ENCODE measurements around the gene C20orf204. TPM values are rescaled to one million over a fixed set of nuclear protein-coding genes. Genes with fewer than 3 reads are reported as not detected.
"Not testable (repeated sequence)": the region's sequence is repeated elsewhere in the genome, so short reads cannot be mapped to it uniquely, and the experiment has no call there.

C20orf204 gene
- total RNA-seq, 3 donors from 2014 or later, result 0.66 to 1.3 (median 1.1) TPM

- H3K27me3 ChIP-seq, result no peaks in the 10 kb centered on the region
- no peaks in the 10 kb centered on the region for H3K9me3 ChIP-seq
- TF ChIP-seq POLR2AphosphoS5 (IDR thresholded peaks at IDR 0.05) (no peak), POLR2A (IDR thresholded peaks at IDR 0.05) (no peak), CTCF (IDR thresholded peaks at IDR 0.05) (no peak)
- H3K27ac ChIP-seq, result no peak overlapping the region
- H3K4me3 ChIP-seq, result no peak overlapping the region
- peaks cover 4% of the 10 kb centered on the region for H3K36me3 ChIP-seq
- no peaks in the 10 kb centered on the region for H3K4me1 ChIP-seq
- intact Hi-C loops (cut with DNase I; ENCODE audit: low total_unique reads), result no loop called here
- DNase-seq (ENCODE audit: low spot score in 2 of 2), result no peak
Observed at GRCh38 chr20:64006490-64006889, 29.5 kb upstream of the C20orf204 start.

- peaks cover 4% of the 10 kb centered on the region for H3K36me3 ChIP-seq
- intact Hi-C loops (cut with DNase I; ENCODE audit: low total_unique reads), result no loop called here
- no peaks in the 10 kb centered on the region for H3K9me3 ChIP-seq
- no peaks in the 10 kb centered on the region for H3K4me1 ChIP-seq
- TF ChIP-seq POLR2A (IDR thresholded peaks at IDR 0.05) (no peak), CTCF (IDR thresholded peaks at IDR 0.05) (no peak)
- DNase-seq (ENCODE audit: low spot score in 2 of 2), result no peak
- H3K4me3 ChIP-seq, result no peak overlapping the region
- H3K27ac ChIP-seq, result no peak overlapping the region
- H3K27me3 ChIP-seq, result no peaks in the 10 kb centered on the region
Observed at GRCh38 chr20:64006902-64007301, 29.1 kb upstream of the C20orf204 start.

GRCh38 chr20:64009811-64010387 lies 26.1 kb upstream of the C20orf204 start:
- TF ChIP-seq POLR2AphosphoS5 (IDR thresholded peaks at IDR 0.05), result no peak
- no peak overlapping the region for H3K27ac ChIP-seq
- no peaks in the 10 kb centered on the region for H3K27me3 ChIP-seq
- no peak overlapping the region for H3K4me3 ChIP-seq
- no peak for DNase-seq (ENCODE audit: low spot score in 2 of 2)
- intact Hi-C loops (cut with DNase I; ENCODE audit: low total_unique reads), result no loop called here
- peaks cover 4% of the 10 kb centered on the region for H3K36me3 ChIP-seq
- H3K9me3 ChIP-seq, result no peaks in the 10 kb centered on the region
- no peaks in the 10 kb centered on the region for H3K4me1 ChIP-seq

GRCh38 chr20:64010711-64011237 lies 25.2 kb upstream of the C20orf204 start:
- H3K27ac ChIP-seq, result no peak overlapping the region
- no peaks in the 10 kb centered on the region for H3K4me1 ChIP-seq
- no peak for DNase-seq (ENCODE audit: low spot score in 2 of 2)
- no peak for TF ChIP-seq CTCF (IDR thresholded peaks at IDR 0.05)
- no peak for TF ChIP-seq POLR2A (IDR thresholded peaks at IDR 0.05)
- TF ChIP-seq POLR2AphosphoS5 (IDR thresholded peaks at IDR 0.05), result no peak
- H3K4me3 ChIP-seq, result no peak overlapping the region
- no peaks in the 10 kb centered on the region for H3K27me3 ChIP-seq
- H3K9me3 ChIP-seq, result no peaks in the 10 kb centered on the region
- peaks cover 4% of the 10 kb centered on the region for H3K36me3 ChIP-seq
- intact Hi-C loops (cut with DNase I; ENCODE audit: low total_unique reads), result no loop called here

GRCh38 chr20:64011366-64011779 lies 24.6 kb upstream of the C20orf204 start:
- Histone ChIP-seq H3K27me3 (no peaks in the 10 kb centered on the region), H3K27ac (no peak overlapping the region), H3K36me3 (peaks cover 4% of the 10 kb centered on the region), H3K4me1 (no peaks in the 10 kb centered on the region), H3K4me3 (no peak overlapping the region), H3K9me3 (no peaks in the 10 kb centered on the region)
- DNase-seq (ENCODE audit: low spot score in 2 of 2), result no peak
- intact Hi-C loops (cut with DNase I; ENCODE audit: low total_unique reads), result no loop called here
- TF ChIP-seq CTCF (IDR thresholded peaks at IDR 0.05) (no peak), POLR2A (IDR thresholded peaks at IDR 0.05) (no peak), POLR2AphosphoS5 (IDR thresholded peaks at IDR 0.05) (no peak)

GRCh38 chr20:64012385-64013154 lies 23.4 kb upstream of the C20orf204 start:
- H3K36me3 ChIP-seq; H3K4me1 ChIP-seq; H3K4me3 ChIP-seq; intact Hi-C loops (cut with DNase I; ENCODE audit: low total_unique reads); DNase-seq (ENCODE audit: low spot score in 2 of 2); H3K9me3 ChIP-seq; H3K27ac ChIP-seq; H3K27me3 ChIP-seq: not testable (repeated sequence)

Data from breast epithelium (tissue), 4 donors.